GM18517 (cell line): ENCODE measurements around the gene ABCC12.
"Not testable (repeated sequence)": the region's sequence is repeated elsewhere in the genome, so short reads cannot be mapped to it uniquely, and the experiment has no call there.

ENCODE experiments used
- ATAC-seq: cut with Tn5 transposase; IDR thresholded peaks from one replicate; pipeline ENCODE4 v1.9.1; 2021; ENCODE audit warnings: mild to moderate bottlenecking, moderate library complexity; ENCODE audit not compliant: unreplicated experiment

Gene ABCC12

GRCh38 chr16:48155926-48156789 lies at the start of gene ABCC12:
TSS of gene ABCC12 (minus strand) at chr16:48155993. CDS start at chr16:48146424, 9,569 bp downstream.
- no peak for ATAC-seq

GRCh38 chr16:48204825-48205151 lies 49.0 kb upstream of the ABCC12 start:
- ATAC-seq, result no peak

GRCh38 chr16:48203974-48204824 lies 48.4 kb upstream of the ABCC12 start:
- ATAC-seq, result no peak

GRCh38 chr16:48201515-48202201 lies 45.9 kb upstream of the ABCC12 start:
- ATAC-seq, result no peak

- ATAC-seq, result no peak
Observed at GRCh38 chr16:48197294-48197693, 41.5 kb upstream of the ABCC12 start.

GRCh38 chr16:48194828-48195556 lies 39.2 kb upstream of the ABCC12 start:
- no peak for ATAC-seq

GRCh38 chr16:48193846-48194245 lies 38.1 kb upstream of the ABCC12 start:
- ATAC-seq, result no peak

- ATAC-seq, result peak; percentile 95
Observed at GRCh38 chr16:48188449-48189102, 32.8 kb upstream of the ABCC12 start.

GRCh38 chr16:48187779-48188178 lies 32.0 kb upstream of the ABCC12 start:
- ATAC-seq, result no peak

- no peak for ATAC-seq
Observed at GRCh38 chr16:48184681-48185080, 28.9 kb upstream of the ABCC12 start.

- no peak for ATAC-seq
Observed at GRCh38 chr16:48182979-48183537, 27.3 kb upstream of the ABCC12 start.

- not testable (repeated sequence) for ATAC-seq
Observed at GRCh38 chr16:48181746-48182520, 26.1 kb upstream of the ABCC12 start.

- no peak for ATAC-seq
Observed at GRCh38 chr16:48180868-48181480, 25.2 kb upstream of the ABCC12 start.

GRCh38 chr16:48176635-48177408 lies 21.0 kb upstream of the ABCC12 start:
- no peak for ATAC-seq

GRCh38 chr16:48173889-48174288 lies 18.1 kb upstream of the ABCC12 start:
- ATAC-seq, result no peak

- ATAC-seq, result no peak
Observed at GRCh38 chr16:48172682-48173081, 16.9 kb upstream of the ABCC12 start.

GRCh38 chr16:48169896-48170295 lies 14.1 kb upstream of the ABCC12 start:
- no peak for ATAC-seq

- no peak for ATAC-seq
Observed at GRCh38 chr16:48168075-48168474, 12.3 kb upstream of the ABCC12 start.
